Non-pigmented ciliary epithelial cell (primary cell): Measurements from ENCODE around the gene ENPP4.
A peak's percentile ranks its signal among the peaks of the same experiment; 100 is the strongest.
"Not testable (repeated sequence)": the region's sequence is repeated elsewhere in the genome, so short reads cannot be mapped to it uniquely, and the experiment has no call there.

Source experiments
- DNase-seq: peaks from one replicate; pipeline ENCODE4 v3.0.0-alpha.2; 2010; ENCODE audit warnings: low read depth

Gene ENPP4

GRCh38 chr6:46131291-46131690, 1.5 kb downstream of the ENPP4 start:
- DNase-seq: not testable (repeated sequence)

GRCh38 chr6:46134216-46134615, 4.4 kb downstream of the ENPP4 start:
- DNase-seq: no peak

GRCh38 chr6:46135176-46135575, 5.4 kb downstream of the ENPP4 start:
- DNase-seq: no peak

- no peak for DNase-seq
Observed at GRCh38 chr6:46136831-46137230, 7.0 kb downstream of the ENPP4 start.

GRCh38 chr6:46137387-46137786, 7.6 kb downstream of the ENPP4 start:
- no peak for DNase-seq

GRCh38 chr6:46138281-46138680, 8.5 kb downstream of the ENPP4 start:
- no peak for DNase-seq

- no peak for DNase-seq
Observed at GRCh38 chr6:46144270-46144669, 14.5 kb downstream of the ENPP4 start.

- DNase-seq: not testable (repeated sequence)
Observed at GRCh38 chr6:46149066-46149465, 19.3 kb downstream of the ENPP4 start.

- no peak for DNase-seq
Observed at GRCh38 chr6:46156701-46157100, 26.9 kb downstream of the ENPP4 start.

- DNase-seq: no peak
Observed at GRCh38 chr6:46159229-46159628, 29.4 kb downstream of the ENPP4 start.

- DNase-seq: no peak
Observed at GRCh38 chr6:46160102-46160501, 30.3 kb downstream of the ENPP4 start.

GRCh38 chr6:46170357-46171289, 40.8 kb downstream of the ENPP4 start, which contains the start of gene ENPP5:
Gene ENPP5 (minus strand): TSS chr6:46170980. CDS start chr6:46168262, 2,718 bp downstream.
- DNase-seq: peak; percentile 1

GRCh38 chr6:46172176-46172575, 42.4 kb downstream of the ENPP4 start:
- no peak for DNase-seq

GRCh38 chr6:46174904-46175303, 45.1 kb downstream of the ENPP4 start:
- DNase-seq: no peak

GRCh38 chr6:46175446-46175845, 45.7 kb downstream of the ENPP4 start:
- DNase-seq: no peak

GRCh38 chr6:46175976-46176375, 46.2 kb downstream of the ENPP4 start:
- no peak for DNase-seq

GRCh38 chr6:46184114-46184513, 54.3 kb downstream of the ENPP4 start:
- peak; percentile 76 for DNase-seq

GRCh38 chr6:46186583-46186982, 56.8 kb downstream of the ENPP4 start:
- DNase-seq: no peak

GRCh38 chr6:46189726-46190125, 59.9 kb downstream of the ENPP4 start:
- DNase-seq: no peak

GRCh38 chr6:46190889-46191288, 61.1 kb downstream of the ENPP4 start:
- DNase-seq: no peak

GRCh38 chr6:46191961-46192360, 62.2 kb downstream of the ENPP4 start:
- peak; percentile 86 for DNase-seq
